Type B pancreatic cell (in vitro differentiated cells): ENCODE data around the gene EVA1C. TPM values are rescaled to one million over a fixed set of nuclear protein-coding genes. Genes with fewer than 3 reads are reported as not detected.

Source experiments
- DNase-seq: peaks from one replicate; pipeline ENCODE4 v3.0.0; 2021; ENCODE audit warnings: mixed read lengths; ENCODE audit not compliant: unreplicated experiment; ENCODE audit errors: extremely low spot score
- H3K27ac Mint-ChIP-seq: 2 replicates; pipeline ENCODE4 v1.8.0; 2021; ENCODE audit warnings: mild to moderate bottlenecking, mixed read lengths
- H3K27me3 Mint-ChIP-seq: 2 replicates; pipeline ENCODE4 v1.8.0; 2021; ENCODE audit warnings: mixed read lengths
- H3K36me3 Mint-ChIP-seq: 2 replicates; pipeline ENCODE4 v1.8.0; 2021; ENCODE audit warnings: mixed read lengths
- H3K4me1 Mint-ChIP-seq: one replicate; pipeline ENCODE4 v1.8.0; 2021; ENCODE audit warnings: mixed read lengths; ENCODE audit not compliant: unreplicated experiment
- H3K4me3 Mint-ChIP-seq: 2 replicates; pipeline ENCODE4 v1.8.0; 2021; ENCODE audit warnings: mild to moderate bottlenecking, mixed read lengths
- H3K9me3 Mint-ChIP-seq: 2 replicates; pipeline ENCODE4 v1.8.0; 2021; ENCODE audit warnings: mixed read lengths
- CTCF ChIP-seq: fragments of 200-600 bp; sonication (generic); conservative IDR thresholded peaks from 2 replicates; pipeline ENCODE4 v1.5.0; 2021; ENCODE audit warnings: antibody characterized with exemption, mild to moderate bottlenecking
- total RNA-seq: library from RNA; stranded (reverse); gene quantifications from 2 replicates; pipeline ENCODE4 v1.2.1, GENCODE V29; 2021; ENCODE audit warnings: low replicate concordance

Gene EVA1C
- total RNA-seq, 1 donor from 2014 or later = 0.63 TPM

GRCh38 chr21:32377991-32378390 lies 34.5 kb upstream of the EVA1C start:
- H3K27me3 Mint-ChIP-seq = no peaks in the 10 kb centered on the region
- H3K4me1 Mint-ChIP-seq = peaks cover 9% of the 10 kb centered on the region
- TF ChIP-seq CTCF = no peak
- H3K27ac Mint-ChIP-seq = no peak overlapping the region
- no peak for DNase-seq
- peaks cover 20% of the 10 kb centered on the region for H3K36me3 Mint-ChIP-seq
- no peaks in the 10 kb centered on the region for H3K9me3 Mint-ChIP-seq
- no peak overlapping the region for H3K4me3 Mint-ChIP-seq

- no peaks in the 10 kb centered on the region for H3K27me3 Mint-ChIP-seq
- H3K4me1 Mint-ChIP-seq = peaks cover 9% of the 10 kb centered on the region
- no peak overlapping the region for H3K4me3 Mint-ChIP-seq
- H3K36me3 Mint-ChIP-seq = peaks cover 21% of the 10 kb centered on the region
- no peaks in the 10 kb centered on the region for H3K9me3 Mint-ChIP-seq
- H3K27ac Mint-ChIP-seq = no peak overlapping the region
- no peak for DNase-seq
- TF ChIP-seq CTCF = no peak
Observed at GRCh38 chr21:32378956-32379355, 33.5 kb upstream of the EVA1C start.

- no peaks in the 10 kb centered on the region for H3K27me3 Mint-ChIP-seq
- no peak overlapping the region for H3K27ac Mint-ChIP-seq
- DNase-seq = no peak
- peaks cover 34% of the 10 kb centered on the region for H3K36me3 Mint-ChIP-seq
- no peaks in the 10 kb centered on the region for H3K9me3 Mint-ChIP-seq
- H3K4me1 Mint-ChIP-seq = peaks cover 9% of the 10 kb centered on the region
- TF ChIP-seq CTCF = no peak
- no peak overlapping the region for H3K4me3 Mint-ChIP-seq
Observed at GRCh38 chr21:32380940-32381339, 31.6 kb upstream of the EVA1C start.

- H3K9me3 Mint-ChIP-seq = no peaks in the 10 kb centered on the region
- no peaks in the 10 kb centered on the region for H3K27me3 Mint-ChIP-seq
- H3K4me1 Mint-ChIP-seq = peaks cover 9% of the 10 kb centered on the region
- H3K4me3 Mint-ChIP-seq = no peak overlapping the region
- H3K27ac Mint-ChIP-seq = no peak overlapping the region
- no peak for TF ChIP-seq CTCF
- DNase-seq = no peak
- H3K36me3 Mint-ChIP-seq = peaks cover 30% of the 10 kb centered on the region
Observed at GRCh38 chr21:32381571-32381970, 30.9 kb upstream of the EVA1C start.

GRCh38 chr21:32382108-32382644 lies 30.3 kb upstream of the EVA1C start:
- no peak overlapping the region for H3K27ac Mint-ChIP-seq
- H3K4me3 Mint-ChIP-seq = no peak overlapping the region
- H3K36me3 Mint-ChIP-seq = peaks cover 30% of the 10 kb centered on the region
- DNase-seq = no peak
- peaks cover 9% of the 10 kb centered on the region for H3K4me1 Mint-ChIP-seq
- no peaks in the 10 kb centered on the region for H3K9me3 Mint-ChIP-seq
- no peak for TF ChIP-seq CTCF
- H3K27me3 Mint-ChIP-seq = no peaks in the 10 kb centered on the region

- no peaks in the 10 kb centered on the region for H3K9me3 Mint-ChIP-seq
- no peak overlapping the region for H3K4me3 Mint-ChIP-seq
- peaks cover 11% of the 10 kb centered on the region for H3K4me1 Mint-ChIP-seq
- H3K27me3 Mint-ChIP-seq = no peaks in the 10 kb centered on the region
- no peak for DNase-seq
- no peak overlapping the region for H3K27ac Mint-ChIP-seq
- peaks cover 30% of the 10 kb centered on the region for H3K36me3 Mint-ChIP-seq
- TF ChIP-seq CTCF = no peak
Observed at GRCh38 chr21:32383812-32384211, 28.7 kb upstream of the EVA1C start.
